Measurements from ENCODE around the gene LMO7. TPM values are rescaled to one million over a fixed set of nuclear protein-coding genes. Genes with fewer than 3 reads are reported as not detected.

LMO7 gene
- total and polyA plus RNA-seq, 4 donors = 17.5 to 69.6 (median 38.2) TPM

DNA sequence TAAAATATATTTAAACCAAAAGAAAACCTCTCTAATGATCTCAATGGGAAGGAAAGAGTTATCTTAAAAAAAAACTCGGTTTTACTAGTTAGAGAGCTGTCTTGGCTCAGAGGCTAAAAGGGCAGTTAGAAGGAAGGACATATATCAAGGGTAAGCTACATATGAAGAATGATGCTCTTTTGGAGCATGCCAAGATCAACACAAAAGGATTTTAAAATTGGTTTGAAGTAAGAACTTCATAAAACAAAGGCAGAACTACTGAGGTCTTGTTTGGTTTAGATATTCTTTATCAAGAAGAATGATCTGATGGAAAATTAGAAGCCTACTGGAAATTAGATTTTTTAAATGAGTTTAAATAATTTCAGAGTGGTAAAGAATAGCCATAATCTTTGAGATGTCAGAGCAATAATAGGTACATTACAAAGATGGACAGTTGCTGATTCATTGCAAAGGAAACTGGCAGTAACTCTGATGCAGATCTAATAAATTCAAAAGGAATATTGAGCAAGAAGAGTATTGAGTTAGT, 39.4 kb upstream of the LMO7 start:
- WGBS = 83% methylated on average over 1 of the region's 1 CpG

DNA sequence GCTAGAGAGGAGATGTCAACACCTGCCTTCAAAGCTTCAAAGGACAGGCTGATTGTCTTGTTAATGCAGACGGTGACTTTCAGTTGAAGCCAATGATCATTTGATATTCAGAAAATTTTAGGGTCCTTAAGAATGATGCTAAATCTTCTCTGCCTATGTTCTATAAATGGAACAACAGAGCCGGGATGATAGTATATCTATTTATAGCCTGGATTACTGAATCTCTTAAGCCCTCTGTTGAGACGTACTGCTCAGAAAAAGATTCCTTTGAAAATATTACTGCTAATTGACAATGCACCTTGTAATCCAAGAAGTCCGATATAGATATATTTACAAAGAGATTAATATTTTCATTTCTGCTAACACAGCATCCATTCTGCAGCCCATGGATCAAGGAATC, 35.8 kb upstream of the LMO7 start:
- H3K27me3 ChIP-seq (ENCODE audit: control insufficient read depth in 4 of 4, insufficient read depth in 4 of 4, low read length in 3 of 4) = no peaks in the 10 kb centered on the region
- no peak overlapping the region for H3K4me3 ChIP-seq (ENCODE audit: low read depth in 1 of 3, low read length in 3 of 3)
- H3K9me3 ChIP-seq (ENCODE audit: control insufficient read depth in 4 of 4, low read length in 3 of 4) = peaks cover 0 to 2% (median 0%) of the 10 kb centered on the region in 4 donors
- no peak for DNase-seq (ENCODE audit: low spot score)
- 68% methylated on average over 4 of the region's 4 CpGs for WGBS
- TF ChIP-seq FOXA1 (IDR thresholded peaks at IDR 0.05) (no peak), FOXA2 (IDR thresholded peaks at IDR 0.05) (no peak), SP1 (IDR thresholded peaks at IDR 0.05) (no peak), EGR1 (IDR thresholded peaks at IDR 0.05; ENCODE audit: low read depth in 2 of 2) (no peak), NR2F2 (IDR thresholded peaks at IDR 0.05) (no peak)
- TF ChIP-seq, protein P1, sequence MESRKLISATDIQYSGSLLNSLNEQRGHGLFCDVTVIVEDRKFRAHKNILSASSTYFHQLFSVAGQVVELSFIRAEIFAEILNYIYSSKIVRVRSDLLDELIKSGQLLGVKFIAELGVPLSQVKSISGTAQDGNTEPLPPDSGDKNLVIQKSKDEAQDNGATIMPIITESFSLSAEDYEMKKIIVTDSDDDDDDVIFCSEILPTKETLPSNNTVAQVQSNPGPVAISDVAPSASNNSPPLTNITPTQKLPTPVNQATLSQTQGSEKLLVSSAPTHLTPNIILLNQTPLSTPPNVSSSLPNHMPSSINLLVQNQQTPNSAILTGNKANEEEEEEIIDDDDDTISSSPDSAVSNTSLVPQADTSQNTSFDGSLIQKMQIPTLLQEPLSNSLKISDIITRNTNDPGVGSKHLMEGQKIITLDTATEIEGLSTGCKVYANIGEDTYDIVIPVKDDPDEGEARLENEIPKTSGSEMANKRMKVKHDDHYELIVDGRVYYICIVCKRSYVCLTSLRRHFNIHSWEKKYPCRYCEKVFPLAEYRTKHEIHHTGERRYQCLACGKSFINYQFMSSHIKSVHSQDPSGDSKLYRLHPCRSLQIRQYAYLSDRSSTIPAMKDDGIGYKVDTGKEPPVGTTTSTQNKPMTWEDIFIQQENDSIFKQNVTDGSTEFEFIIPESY (IDR thresholded peaks at IDR 0.05) = no peak
- no peak overlapping the region for H3K9ac ChIP-seq (ENCODE audit: low read depth in 1 of 2, low read length in 2 of 2)
- H3K4me1 ChIP-seq (ENCODE audit: control insufficient read depth in 4 of 4, insufficient read depth in 4 of 4, low read length in 3 of 4) = no peaks in the 10 kb centered on the region
- peaks cover 0 to 11% (median 0%) of the 10 kb centered on the region in 4 donors for H3K36me3 ChIP-seq (ENCODE audit: control insufficient read depth in 4 of 4, insufficient read depth in 3 of 4, low read depth in 1 of 4, low read length in 3 of 4)
- no peak overlapping the region for H3K27ac ChIP-seq (ENCODE audit: low read depth in 1 of 2, low read length in 2 of 2)

More for the DNA sequence above, 39.4 kb upstream of the LMO7 start:
- Histone ChIP-seq H3K4me3 (ENCODE audit: low read depth in 1 of 3, low read length in 3 of 3) (no peak overlapping the region), H3K27me3 (ENCODE audit: control insufficient read depth in 4 of 4, insufficient read depth in 4 of 4, low read length in 3 of 4) (no peaks in the 10 kb centered on the region), H3K9ac (ENCODE audit: low read depth in 1 of 2, low read length in 2 of 2) (no peak overlapping the region), H3K9me3 (ENCODE audit: control insufficient read depth in 4 of 4, low read length in 3 of 4) (peaks cover 0 to 2% (median 0%) of the 10 kb centered on the region in 4 donors), H3K27ac (ENCODE audit: low read depth in 1 of 2, low read length in 2 of 2) (no peak overlapping the region), H3K36me3 (ENCODE audit: control insufficient read depth in 4 of 4, insufficient read depth in 3 of 4, low read depth in 1 of 4, low read length in 3 of 4) (peaks cover 0 to 15% (median 0%) of the 10 kb centered on the region in 4 donors), H3K4me1 (ENCODE audit: control insufficient read depth in 4 of 4, insufficient read depth in 4 of 4, low read length in 3 of 4) (no peaks in the 10 kb centered on the region)
- no peak for TF ChIP-seq FOXA1 (IDR thresholded peaks at IDR 0.05)
- DNase-seq (ENCODE audit: low spot score) = no peak

DNA sequence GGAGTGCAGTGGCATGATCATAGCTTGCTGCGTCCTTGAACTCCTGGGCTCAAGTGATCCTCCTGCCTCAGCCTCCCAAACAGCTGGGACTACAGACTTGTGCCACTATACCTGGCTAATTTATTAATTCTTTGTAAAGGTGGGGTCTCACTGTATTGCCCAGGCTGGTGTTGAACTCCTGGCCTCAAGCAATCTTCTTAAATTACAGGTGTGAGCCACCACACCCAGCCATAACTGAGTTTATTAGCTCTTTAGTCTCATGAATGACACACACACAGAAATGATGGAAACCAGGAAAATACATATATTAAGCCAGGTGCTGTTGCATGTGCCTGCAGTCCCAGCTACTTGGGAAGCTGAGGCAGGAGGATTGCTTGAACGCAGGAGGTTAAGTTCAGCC, 33.1 kb upstream of the LMO7 start:
- no peaks in the 10 kb centered on the region for H3K27me3 ChIP-seq (ENCODE audit: control insufficient read depth in 4 of 4, insufficient read depth in 4 of 4, low read length in 3 of 4)
- H3K4me3 ChIP-seq (ENCODE audit: low read depth in 1 of 3, low read length in 3 of 3) = no peak overlapping the region
- TF ChIP-seq JUND (IDR thresholded peaks at IDR 0.05) = no peak
- TF ChIP-seq, protein P2, sequence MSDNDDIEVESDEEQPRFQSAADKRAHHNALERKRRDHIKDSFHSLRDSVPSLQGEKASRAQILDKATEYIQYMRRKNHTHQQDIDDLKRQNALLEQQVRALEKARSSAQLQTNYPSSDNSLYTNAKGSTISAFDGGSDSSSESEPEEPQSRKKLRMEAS (IDR thresholded peaks at IDR 0.05) = no peak
- no peak for TF ChIP-seq SP1 (IDR thresholded peaks at IDR 0.05)
- TF ChIP-seq, protein P3, sequence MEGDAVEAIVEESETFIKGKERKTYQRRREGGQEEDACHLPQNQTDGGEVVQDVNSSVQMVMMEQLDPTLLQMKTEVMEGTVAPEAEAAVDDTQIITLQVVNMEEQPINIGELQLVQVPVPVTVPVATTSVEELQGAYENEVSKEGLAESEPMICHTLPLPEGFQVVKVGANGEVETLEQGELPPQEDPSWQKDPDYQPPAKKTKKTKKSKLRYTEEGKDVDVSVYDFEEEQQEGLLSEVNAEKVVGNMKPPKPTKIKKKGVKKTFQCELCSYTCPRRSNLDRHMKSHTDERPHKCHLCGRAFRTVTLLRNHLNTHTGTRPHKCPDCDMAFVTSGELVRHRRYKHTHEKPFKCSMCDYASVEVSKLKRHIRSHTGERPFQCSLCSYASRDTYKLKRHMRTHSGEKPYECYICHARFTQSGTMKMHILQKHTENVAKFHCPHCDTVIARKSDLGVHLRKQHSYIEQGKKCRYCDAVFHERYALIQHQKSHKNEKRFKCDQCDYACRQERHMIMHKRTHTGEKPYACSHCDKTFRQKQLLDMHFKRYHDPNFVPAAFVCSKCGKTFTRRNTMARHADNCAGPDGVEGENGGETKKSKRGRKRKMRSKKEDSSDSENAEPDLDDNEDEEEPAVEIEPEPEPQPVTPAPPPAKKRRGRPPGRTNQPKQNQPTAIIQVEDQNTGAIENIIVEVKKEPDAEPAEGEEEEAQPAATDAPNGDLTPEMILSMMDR (IDR thresholded peaks at IDR 0.05; ENCODE audit: low read depth, low read length, missing input control) = no peak
- TF ChIP-seq TAF1 (conservative IDR thresholded peaks at IDR 0.05) = no peak
- no peak for TF ChIP-seq GABPA (IDR thresholded peaks at IDR 0.05 in 1 of 2, conservative IDR thresholded peaks at IDR 0.05 in 1 of 2)
- TF ChIP-seq, protein P1 (IDR thresholded peaks at IDR 0.05) = no peak
- TF ChIP-seq, protein P4, sequence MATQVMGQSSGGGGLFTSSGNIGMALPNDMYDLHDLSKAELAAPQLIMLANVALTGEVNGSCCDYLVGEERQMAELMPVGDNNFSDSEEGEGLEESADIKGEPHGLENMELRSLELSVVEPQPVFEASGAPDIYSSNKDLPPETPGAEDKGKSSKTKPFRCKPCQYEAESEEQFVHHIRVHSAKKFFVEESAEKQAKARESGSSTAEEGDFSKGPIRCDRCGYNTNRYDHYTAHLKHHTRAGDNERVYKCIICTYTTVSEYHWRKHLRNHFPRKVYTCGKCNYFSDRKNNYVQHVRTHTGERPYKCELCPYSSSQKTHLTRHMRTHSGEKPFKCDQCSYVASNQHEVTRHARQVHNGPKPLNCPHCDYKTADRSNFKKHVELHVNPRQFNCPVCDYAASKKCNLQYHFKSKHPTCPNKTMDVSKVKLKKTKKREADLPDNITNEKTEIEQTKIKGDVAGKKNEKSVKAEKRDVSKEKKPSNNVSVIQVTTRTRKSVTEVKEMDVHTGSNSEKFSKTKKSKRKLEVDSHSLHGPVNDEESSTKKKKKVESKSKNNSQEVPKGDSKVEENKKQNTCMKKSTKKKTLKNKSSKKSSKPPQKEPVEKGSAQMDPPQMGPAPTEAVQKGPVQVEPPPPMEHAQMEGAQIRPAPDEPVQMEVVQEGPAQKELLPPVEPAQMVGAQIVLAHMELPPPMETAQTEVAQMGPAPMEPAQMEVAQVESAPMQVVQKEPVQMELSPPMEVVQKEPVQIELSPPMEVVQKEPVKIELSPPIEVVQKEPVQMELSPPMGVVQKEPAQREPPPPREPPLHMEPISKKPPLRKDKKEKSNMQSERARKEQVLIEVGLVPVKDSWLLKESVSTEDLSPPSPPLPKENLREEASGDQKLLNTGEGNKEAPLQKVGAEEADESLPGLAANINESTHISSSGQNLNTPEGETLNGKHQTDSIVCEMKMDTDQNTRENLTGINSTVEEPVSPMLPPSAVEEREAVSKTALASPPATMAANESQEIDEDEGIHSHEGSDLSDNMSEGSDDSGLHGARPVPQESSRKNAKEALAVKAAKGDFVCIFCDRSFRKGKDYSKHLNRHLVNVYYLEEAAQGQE (IDR thresholded peaks at IDR 0.05) = no peak
- TF ChIP-seq FOXA2 (IDR thresholded peaks at IDR 0.05) = no peak
- no peak for TF ChIP-seq RXRA (IDR thresholded peaks at IDR 0.05)
- no peak for TF ChIP-seq FOXA1 (IDR thresholded peaks at IDR 0.05)
- TF ChIP-seq HNF4G (IDR thresholded peaks at IDR 0.05) = no peak
- TF ChIP-seq RAD21 (IDR thresholded peaks at IDR 0.05) = no peak
- no peak for TF ChIP-seq NR2F2 (IDR thresholded peaks at IDR 0.05)
- no peak overlapping the region for H3K9ac ChIP-seq (ENCODE audit: low read depth in 1 of 2, low read length in 2 of 2)
- no peak overlapping the region for H3K27ac ChIP-seq (ENCODE audit: low read depth in 1 of 2, low read length in 2 of 2)
- DNase-seq (ENCODE audit: low spot score) = no peak
- peaks cover 0 to 2% (median 0%) of the 10 kb centered on the region in 4 donors for H3K9me3 ChIP-seq (ENCODE audit: control insufficient read depth in 4 of 4, low read length in 3 of 4)
- peaks cover 0 to 13% (median 2%) of the 10 kb centered on the region in 4 donors for H3K36me3 ChIP-seq (ENCODE audit: control insufficient read depth in 4 of 4, insufficient read depth in 3 of 4, low read depth in 1 of 4, low read length in 3 of 4)
- no peaks in the 10 kb centered on the region for H3K4me1 ChIP-seq (ENCODE audit: control insufficient read depth in 4 of 4, insufficient read depth in 4 of 4, low read length in 3 of 4)
- WGBS = over 99% methylated on average over 2 of the region's 2 CpGs
